ENCODE measurements around the gene PTMA.

GRCh38 chr2:231752061-231752460, 43.7 kb downstream of the PTMA start:
- TF ChIP-seq, protein P1, sequence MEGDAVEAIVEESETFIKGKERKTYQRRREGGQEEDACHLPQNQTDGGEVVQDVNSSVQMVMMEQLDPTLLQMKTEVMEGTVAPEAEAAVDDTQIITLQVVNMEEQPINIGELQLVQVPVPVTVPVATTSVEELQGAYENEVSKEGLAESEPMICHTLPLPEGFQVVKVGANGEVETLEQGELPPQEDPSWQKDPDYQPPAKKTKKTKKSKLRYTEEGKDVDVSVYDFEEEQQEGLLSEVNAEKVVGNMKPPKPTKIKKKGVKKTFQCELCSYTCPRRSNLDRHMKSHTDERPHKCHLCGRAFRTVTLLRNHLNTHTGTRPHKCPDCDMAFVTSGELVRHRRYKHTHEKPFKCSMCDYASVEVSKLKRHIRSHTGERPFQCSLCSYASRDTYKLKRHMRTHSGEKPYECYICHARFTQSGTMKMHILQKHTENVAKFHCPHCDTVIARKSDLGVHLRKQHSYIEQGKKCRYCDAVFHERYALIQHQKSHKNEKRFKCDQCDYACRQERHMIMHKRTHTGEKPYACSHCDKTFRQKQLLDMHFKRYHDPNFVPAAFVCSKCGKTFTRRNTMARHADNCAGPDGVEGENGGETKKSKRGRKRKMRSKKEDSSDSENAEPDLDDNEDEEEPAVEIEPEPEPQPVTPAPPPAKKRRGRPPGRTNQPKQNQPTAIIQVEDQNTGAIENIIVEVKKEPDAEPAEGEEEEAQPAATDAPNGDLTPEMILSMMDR (IDR thresholded peaks at IDR 0.05 in 2 of 3, conservative IDR thresholded peaks at IDR 0.05 in 1 of 3; ENCODE audit: borderline replicate concordance in 1 of 3, insufficient read depth in 1 of 3, low read depth in 2 of 3, low read length in 2 of 3) = no peak
- TF ChIP-seq SIN3A (IDR thresholded peaks at IDR 0.05; ENCODE audit: low read depth) (no peak), ZFX (IDR thresholded peaks at IDR 0.05) (no peak), EZH2 (IDR thresholded peaks at IDR 0.05) (no peak), POLR2A (IDR thresholded peaks at IDR 0.05; ENCODE audit: borderline replicate concordance, extremely low read depth, insufficient read depth, insufficient read length) (no peak), RAD21 (IDR thresholded peaks at IDR 0.05; ENCODE audit: low read depth) (no peak), ATF3 (IDR thresholded peaks at IDR 0.05) (no peak), TCF7L2 (IDR thresholded peaks at IDR 0.05; ENCODE audit: borderline replicate concordance, extremely low read depth, insufficient read depth, insufficient read length) (no peak), ZNF274 (IDR thresholded peaks at IDR 0.05; ENCODE audit: low read depth, low read length) (no peak), CEBPB (IDR thresholded peaks at IDR 0.05; ENCODE audit: low read depth) (no peak)
- TF ChIP-seq, protein P2, sequence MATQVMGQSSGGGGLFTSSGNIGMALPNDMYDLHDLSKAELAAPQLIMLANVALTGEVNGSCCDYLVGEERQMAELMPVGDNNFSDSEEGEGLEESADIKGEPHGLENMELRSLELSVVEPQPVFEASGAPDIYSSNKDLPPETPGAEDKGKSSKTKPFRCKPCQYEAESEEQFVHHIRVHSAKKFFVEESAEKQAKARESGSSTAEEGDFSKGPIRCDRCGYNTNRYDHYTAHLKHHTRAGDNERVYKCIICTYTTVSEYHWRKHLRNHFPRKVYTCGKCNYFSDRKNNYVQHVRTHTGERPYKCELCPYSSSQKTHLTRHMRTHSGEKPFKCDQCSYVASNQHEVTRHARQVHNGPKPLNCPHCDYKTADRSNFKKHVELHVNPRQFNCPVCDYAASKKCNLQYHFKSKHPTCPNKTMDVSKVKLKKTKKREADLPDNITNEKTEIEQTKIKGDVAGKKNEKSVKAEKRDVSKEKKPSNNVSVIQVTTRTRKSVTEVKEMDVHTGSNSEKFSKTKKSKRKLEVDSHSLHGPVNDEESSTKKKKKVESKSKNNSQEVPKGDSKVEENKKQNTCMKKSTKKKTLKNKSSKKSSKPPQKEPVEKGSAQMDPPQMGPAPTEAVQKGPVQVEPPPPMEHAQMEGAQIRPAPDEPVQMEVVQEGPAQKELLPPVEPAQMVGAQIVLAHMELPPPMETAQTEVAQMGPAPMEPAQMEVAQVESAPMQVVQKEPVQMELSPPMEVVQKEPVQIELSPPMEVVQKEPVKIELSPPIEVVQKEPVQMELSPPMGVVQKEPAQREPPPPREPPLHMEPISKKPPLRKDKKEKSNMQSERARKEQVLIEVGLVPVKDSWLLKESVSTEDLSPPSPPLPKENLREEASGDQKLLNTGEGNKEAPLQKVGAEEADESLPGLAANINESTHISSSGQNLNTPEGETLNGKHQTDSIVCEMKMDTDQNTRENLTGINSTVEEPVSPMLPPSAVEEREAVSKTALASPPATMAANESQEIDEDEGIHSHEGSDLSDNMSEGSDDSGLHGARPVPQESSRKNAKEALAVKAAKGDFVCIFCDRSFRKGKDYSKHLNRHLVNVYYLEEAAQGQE (IDR thresholded peaks at IDR 0.05; ENCODE audit: low read depth) = no peak
- TF ChIP-seq, protein P3, sequence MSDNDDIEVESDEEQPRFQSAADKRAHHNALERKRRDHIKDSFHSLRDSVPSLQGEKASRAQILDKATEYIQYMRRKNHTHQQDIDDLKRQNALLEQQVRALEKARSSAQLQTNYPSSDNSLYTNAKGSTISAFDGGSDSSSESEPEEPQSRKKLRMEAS (IDR thresholded peaks at IDR 0.05) = no peak
